ENCODE data around the gene JARID2. TPM values are rescaled to one million over a fixed set of nuclear protein-coding genes. Genes with fewer than 3 reads are reported as not detected.

Gene JARID2
- total and polyA plus RNA-seq, 2 of the 13 experiments (the other 11 are each of a cell fraction or from before 2014, with no cell fraction given) = 7.5 to 10.3 TPM

- no peak overlapping the region for H3K4me2 ChIP-seq (ENCODE audit: low read depth, low read length)
- ATAC-seq = no peak
- no peak overlapping the region for H3K9ac ChIP-seq (ENCODE audit: insufficient read depth, low read depth, low read length)
- no peaks in the 10 kb centered on the region for H3K79me2 ChIP-seq (ENCODE audit: insufficient read depth, low read length)
- ChIA-PET CTCF (ENCODE audit: low intra/inter-chr PET ratio, low total read pairs) (no interaction called here), POLR2A (no interaction called here)
- H3K27me3 ChIP-seq (ENCODE audit: control insufficient read depth in 1 of 2, insufficient read depth in 2 of 2, low read length in 2 of 2) = no peaks in the 10 kb centered on the region
- H3K4me1 ChIP-seq (ENCODE audit: insufficient read depth, low read length) = no peaks in the 10 kb centered on the region
- DNase-seq (ENCODE audit: low spot score) = no peak
- no peak overlapping the region for H3K4me3 ChIP-seq (replicated peaks in 1 of 3; ENCODE audit: insufficient read depth in 1 of 3, low read depth in 2 of 3, low read length in 3 of 3)
- 50% methylated on average over 4 of the region's 4 CpGs for WGBS (ENCODE audit: low lambda C conversion rate)
- H2AFZ ChIP-seq (ENCODE audit: low read length) = no peak overlapping the region
- no peak for TF ChIP-seq CAMTA2 (CRISPR knock-in tag; IDR thresholded peaks at IDR 0.05; ENCODE audit: borderline replicate concordance)
- no peak for TF ChIP-seq ADNP (CRISPR knock-in tag; IDR thresholded peaks at IDR 0.05)
- no peak for FAIRE-seq
- H3K36me3 ChIP-seq (replicated peaks in 1 of 2; ENCODE audit: control insufficient read depth in 1 of 2, insufficient read depth in 2 of 2, low read length in 2 of 2) = no peaks in the 10 kb centered on the region
- no peaks in the 10 kb centered on the region for H3K9me3 ChIP-seq (ENCODE audit: low read length)
- no TSS peak for BruUV-seq (replicated peaks)
- H4K20me1 ChIP-seq (ENCODE audit: insufficient read depth, low read length) = no peaks in the 10 kb centered on the region
- intact Hi-C loops (cut with micrococcal nuclease; ENCODE audit: unreplicated experiment) (no loop called here), in situ Hi-C loops (cut with HindIII; ENCODE audit: extremely low pct_ligation_motif_present, low pct_unique_long_range_greater_than_20kb) (no loop called here)
- no peak overlapping the region for H3K27ac ChIP-seq (ENCODE audit: extremely low read length, insufficient read depth, low read length)
Observed at GRCh38 chr6:15205321-15205720, 40.5 kb upstream of the JARID2 start.

DNA sequence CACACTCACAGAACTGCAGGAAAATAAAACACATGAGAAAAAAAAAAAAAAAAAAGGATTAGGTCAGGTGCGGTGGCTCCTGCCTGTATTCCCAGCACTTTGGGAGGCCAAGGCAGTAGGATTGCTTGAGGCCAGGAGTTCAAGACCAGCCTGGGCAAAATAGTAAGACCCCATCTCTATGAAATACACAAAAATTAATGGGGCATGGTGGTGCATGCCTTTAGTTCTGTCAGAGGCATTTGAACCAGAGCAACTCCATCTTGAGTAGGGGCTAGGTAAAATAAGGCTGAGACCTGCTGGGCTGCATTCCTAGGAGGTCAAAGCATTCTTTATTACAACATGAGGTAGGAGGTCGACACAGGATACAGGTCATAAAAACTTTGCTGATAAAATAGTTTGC lies 39.0 kb upstream of the JARID2 start:
- ChIA-PET CTCF (ENCODE audit: low intra/inter-chr PET ratio, low total read pairs) (no interaction called here), POLR2A (no interaction called here)
- Histone ChIP-seq H3K27ac (ENCODE audit: extremely low read length, insufficient read depth, low read length) (no peak overlapping the region), H3K4me2 (ENCODE audit: low read depth, low read length) (no peak overlapping the region), H3K36me3 (replicated peaks in 1 of 2; ENCODE audit: control insufficient read depth in 1 of 2, insufficient read depth in 2 of 2, low read length in 2 of 2) (no peaks in the 10 kb centered on the region), H3K79me2 (ENCODE audit: insufficient read depth, low read length) (no peaks in the 10 kb centered on the region), H2AFZ (ENCODE audit: low read length) (no peak overlapping the region), H3K27me3 (ENCODE audit: control insufficient read depth in 1 of 2, insufficient read depth in 2 of 2, low read length in 2 of 2) (no peaks in the 10 kb centered on the region), H3K4me1 (ENCODE audit: insufficient read depth, low read length) (no peaks in the 10 kb centered on the region), H3K9ac (ENCODE audit: insufficient read depth, low read depth, low read length) (no peak overlapping the region), H3K9me3 (ENCODE audit: low read length) (no peaks in the 10 kb centered on the region), H3K4me3 (replicated peaks in 1 of 3; ENCODE audit: insufficient read depth in 1 of 3, low read depth in 2 of 3, low read length in 3 of 3) (no peak overlapping the region), H4K20me1 (ENCODE audit: insufficient read depth, low read length) (no peaks in the 10 kb centered on the region)
- FAIRE-seq (no peak), DNase-seq (ENCODE audit: low spot score) (no peak), ATAC-seq (no peak)
- intact Hi-C loops (cut with micrococcal nuclease; ENCODE audit: unreplicated experiment) (no loop called here), in situ Hi-C loops (cut with HindIII; ENCODE audit: extremely low pct_ligation_motif_present, low pct_unique_long_range_greater_than_20kb) (no loop called here)
- BruUV-seq (replicated peaks) = no TSS peak
- 43% methylated on average over 2 of the region's 2 CpGs for WGBS (ENCODE audit: low lambda C conversion rate)
- no peak for TF ChIP-seq ZNF790 (CRISPR knock-in tag; IDR thresholded peaks at IDR 0.05; ENCODE audit: borderline replicate concordance)
- TF ChIP-seq HCFC1 (IDR thresholded peaks at IDR 0.05; ENCODE audit: low read depth, low read length) = no peak
- TF ChIP-seq THAP9 (CRISPR knock-in tag; IDR thresholded peaks at IDR 0.05; ENCODE audit: borderline replicate concordance) = no peak
- TF ChIP-seq BHLHE40 (IDR thresholded peaks at IDR 0.05; ENCODE audit: low read length) = no peak
- TF ChIP-seq ZNF484 (CRISPR knock-in tag; IDR thresholded peaks at IDR 0.05; ENCODE audit: borderline replicate concordance, low read depth) = no peak
- no peak for TF ChIP-seq ZNF335 (CRISPR knock-in tag; IDR thresholded peaks at IDR 0.05)
- no peak for TF ChIP-seq ZNF12 (CRISPR knock-in tag; IDR thresholded peaks at IDR 0.05)
- TF ChIP-seq ZNF768 (CRISPR knock-in tag; IDR thresholded peaks at IDR 0.05) = no peak
- TF ChIP-seq ZNF460 (CRISPR knock-in tag; IDR thresholded peaks at IDR 0.05; ENCODE audit: borderline replicate concordance) = no peak
- no peak for TF ChIP-seq IRF2 (CRISPR knock-in tag; IDR thresholded peaks at IDR 0.05)
- no peak for TF ChIP-seq ZNF3 (CRISPR knock-in tag; IDR thresholded peaks at IDR 0.05)
- no peak for TF ChIP-seq YEATS2 (CRISPR knock-in tag; IDR thresholded peaks at IDR 0.05; ENCODE audit: borderline replicate concordance)

Data from HepG2 (cell line).